HepG2 (cell line): ENCODE results near the gene CPNE4. TPM values are rescaled to one million over a fixed set of nuclear protein-coding genes. Genes with fewer than 3 reads are reported as not detected.

Source experiments
- ATAC-seq: fragments of 200-7000 bp; cut with Tn5 transposase; 3 replicates; pipeline ENCODE4 v1.9.1; 2020; ENCODE audit warnings: mild to moderate bottlenecking, moderate library complexity
- BruUV-seq: library from RNA; stranded (reverse); fragments of 400-500 nt; replicated peaks from 2 replicates; lab custom pipeline; 2021; lab: Mats Ljungman, UMichigan
- CTCF ChIA-PET: fragments of 300-600 bp; formaldehyde crosslinking; extraction: SDS; loops from one replicate; lab custom pipeline; 2021; ENCODE audit warnings: low total read pairs, inconsistent platforms, low intra/inter-chr PET ratio; lab: Yijun Ruan, JAX
- POLR2A ChIA-PET: fragments of 350-600 bp; sonication (Branson Sonifier 250); formaldehyde crosslinking; loops from one replicate; lab custom pipeline; 2020; ENCODE audit warnings: antibody characterized with exemption, inconsistent platforms; lab: Yijun Ruan, JAX
- DNase-seq: peaks from one replicate; pipeline ENCODE4 v3.0.0-alpha.2; 2015; ENCODE audit warnings: low spot score
- FAIRE-seq: peaks from 3 replicates; lab custom pipeline; 2011; peaks lifted over from hg19 to GRCh38; lab: Jason Lieb, UNC
- H2AFZ ChIP-seq: one replicate; pipeline ENCODE4 v1.6.1; 2011; ENCODE audit warnings: low read length, inconsistent platforms
- H3K27ac ChIP-seq: fragments of 300-600 bp; 3 replicates; pipeline ENCODE4 v1.8.0; 2011; ENCODE audit warnings: mixed run types, mild to moderate bottlenecking, mixed read lengths, low read length, inconsistent platforms; ENCODE audit not compliant: insufficient read depth; ENCODE audit errors: extremely low read length
- H3K27me3 ChIP-seq, 2 experiments: fragments of 200-600 bp in 1 of 2; 2 replicates in 1 of 2; 3 replicates in 1 of 2; pipeline versions ENCODE4 v1.6.0 to v1.8.0; 2011; ENCODE audit warnings: low read length in 2 of 2, mild to moderate bottlenecking in 2 of 2, moderate library complexity in 2 of 2, inconsistent platforms in 1 of 2; ENCODE audit not compliant: insufficient read depth in 2 of 2, control insufficient read depth in 1 of 2
- H3K36me3 ChIP-seq, 2 experiments: fragments of 200-600 bp in 1 of 2; replicated peaks in 1 of 2; 2 replicates in 1 of 2; 3 replicates in 1 of 2; pipeline versions ENCODE4 v1.5.1 to v1.8.0; 2011; ENCODE audit warnings: low read length in 2 of 2, inconsistent platforms in 1 of 2; ENCODE audit not compliant: insufficient read depth in 2 of 2, control insufficient read depth in 1 of 2
- H3K4me1 ChIP-seq: 2 replicates; pipeline ENCODE4 v1.5.1; 2012; ENCODE audit warnings: low read length, inconsistent platforms; ENCODE audit not compliant: insufficient read depth
- H3K4me2 ChIP-seq: 2 replicates; pipeline ENCODE4 v1.6.0; 2011; ENCODE audit warnings: low read depth, low read length, inconsistent platforms
- H3K4me3 ChIP-seq, 3 experiments: fragments of 200-600 bp in 1 of 3; sonication (generic), shearing (Covaris generic) in 1 of 3; replicated peaks in 1 of 3; 2 replicates each; pipeline ENCODE4 v1.5.1; 2011 to 2016; ENCODE audit warnings: low read length in 3 of 3, inconsistent platforms in 2 of 3, low read depth in 2 of 3, mild to moderate bottlenecking in 2 of 3, control low read depth in 1 of 3, mixed read lengths in 1 of 3; ENCODE audit not compliant: insufficient read depth in 1 of 3
- H3K79me2 ChIP-seq: one replicate; pipeline ENCODE4 v1.6.1; 2011; ENCODE audit warnings: low read length, inconsistent platforms; ENCODE audit not compliant: insufficient read depth
- H3K9ac ChIP-seq: 2 replicates; pipeline ENCODE4 v1.6.0; 2011; ENCODE audit warnings: mild to moderate bottlenecking, low read depth, low read length, inconsistent platforms; ENCODE audit not compliant: insufficient read depth
- H3K9me3 ChIP-seq: 2 replicates; pipeline ENCODE4 v1.5.1; 2012; ENCODE audit warnings: mild to moderate bottlenecking, low read length
- H4K20me1 ChIP-seq: 2 replicates; pipeline ENCODE4 v1.6.0; 2011; ENCODE audit warnings: inconsistent platforms, mild to moderate bottlenecking, low read length, moderate library complexity; ENCODE audit not compliant: insufficient read depth
- FOXO4 ChIP-seq: sonication (generic); formaldehyde crosslinking; conservative IDR thresholded peaks from 2 replicates; pipeline ENCODE4 v1.8.1; 2023; ENCODE audit warnings: missing genetic modification reagents
- IRF2 ChIP-seq: IDR thresholded peaks from 2 replicates; pipeline ENCODE4 v1.6.1; 2018; ENCODE audit warnings: missing genetic modification reagents, missing compliant biosample characterization
- LCORL ChIP-seq, 2 experiments: fragments of 450-650 bp in 1 of 2; sonication (generic) in 1 of 2; formaldehyde crosslinking in 1 of 2; IDR thresholded peaks; 2 replicates each; pipeline versions ENCODE4 v1.5.0 to v1.6.1; 2017 to 2020; ENCODE audit warnings: antibody characterized with exemption in 1 of 2, missing genetic modification reagents in 1 of 2
- NR2F2 ChIP-seq: IDR thresholded peaks from 2 replicates; pipeline ENCODE4 v1.6.1; 2012; ENCODE audit warnings: low read depth, inconsistent platforms, borderline replicate concordance
- PHF20 ChIP-seq: sonication (generic); formaldehyde crosslinking; IDR thresholded peaks from 2 replicates; pipeline ENCODE4 v1.5.0; 2020; ENCODE audit warnings: mild to moderate bottlenecking, missing genetic modification reagents
- THAP11 ChIP-seq: IDR thresholded peaks from 2 replicates; pipeline ENCODE4 v1.6.1; 2016; ENCODE audit warnings: missing biosample characterization, missing genetic modification reagents
- ZBTB44 ChIP-seq: sonication (generic); formaldehyde crosslinking; IDR thresholded peaks from 2 replicates; pipeline ENCODE4 v1.4.0; 2020; ENCODE audit warnings: missing genetic modification reagents
- ZNF138 ChIP-seq: sonication (generic); formaldehyde crosslinking; IDR thresholded peaks from 2 replicates; pipeline ENCODE4 v1.5.0; 2020; ENCODE audit warnings: mild to moderate bottlenecking, low read depth, missing genetic modification reagents
- ZNF513 ChIP-seq: sonication (generic); formaldehyde crosslinking; conservative IDR thresholded peaks from 2 replicates; pipeline ENCODE4 v1.5.0; 2020; ENCODE audit warnings: missing genetic modification reagents
- ZNF746 ChIP-seq: sonication (generic); formaldehyde crosslinking; IDR thresholded peaks from 2 replicates; pipeline ENCODE4 v1.8.0; 2022; ENCODE audit warnings: mild to moderate bottlenecking, missing genetic modification reagents
- ZNF784 ChIP-seq: sonication (generic); formaldehyde crosslinking; IDR thresholded peaks from 2 replicates; pipeline ENCODE4 v1.5.1; 2020; ENCODE audit warnings: missing genetic modification reagents, mild to moderate bottlenecking, borderline replicate concordance
- WGBS: methylation state at CpG from one replicate; pipeline ENCODE4 v1.1.6; 2017; ENCODE audit warnings: low lambda C conversion rate; 5-methylcytosine and 5-hydroxymethylcytosine counted together
- in situ Hi-C: cut with HindIII; loops from 2 replicates; pipeline ENCODE4 v1.10.0; 2017; ENCODE audit warnings: low pct_unique_long_range_greater_than_20kb; ENCODE audit not compliant: extremely low pct_ligation_motif_present
- intact Hi-C: fragments of 100-400 bp; cut with micrococcal nuclease; formaldehyde crosslinking; loops from one replicate; pipeline ENCODE4 v1.10.0; 2022; ENCODE audit not compliant: unreplicated experiment
- polyA plus RNA-seq, 8 experiments: library from polyadenylated mRNA; depleted of rRNA in 3 of 8; stranded (reverse) in 7 of 8; unstranded in 1 of 8; fragments of >200 nt; fragmentation: Illumina TruSeq in 4 of 8; extraction: Trizol in 4 of 8; gene quantifications; 2 replicates each; pipeline versions ENCODE4 v1.2.1 to v1.2.3, GENCODE V29; 2011 to 2016; ENCODE audit warnings: low read depth in 4 of 8, missing spikeins in 1 of 8, mixed read lengths in 1 of 8; ENCODE audit not compliant: insufficient read depth in 1 of 8
- total RNA-seq, 5 experiments: library from RNA; depleted of rRNA; stranded (reverse); fragments of >200 nt; fragmentation: Illumina TruSeq; extraction: Trizol; gene quantifications; 2 replicates each; pipeline ENCODE4 v1.2.3, GENCODE V29; 2016; ENCODE audit warnings: low read depth in 1 of 5

The CPNE4 gene
- total and polyA plus RNA-seq, 2 of the 13 experiments (the other 11 are each of a cell fraction or from before 2014, with no cell fraction given), result not detected

GRCh38 chr3:131708241-131708640, 326.6 kb downstream of the CPNE4 start:
- no peaks in the 10 kb centered on the region for H3K27me3 ChIP-seq
- no peaks in the 10 kb centered on the region for H3K4me1 ChIP-seq
- DNase-seq, result no peak
- no peak overlapping the region for H2AFZ ChIP-seq
- no peaks in the 10 kb centered on the region for H3K79me2 ChIP-seq
- no TSS peak for BruUV-seq
- no peak overlapping the region for H3K4me2 ChIP-seq
- H4K20me1 ChIP-seq, result no peaks in the 10 kb centered on the region
- TF ChIP-seq ZBTB44 (CRISPR knock-in tag), result no peak
- TF ChIP-seq ZNF746, result no peak
- no peak for TF ChIP-seq ZNF138 (CRISPR knock-in tag)
- POLR2A ChIA-PET, result no interaction called here
- no peaks in the 10 kb centered on the region for H3K36me3 ChIP-seq
- no peak for ATAC-seq
- CTCF ChIA-PET, result no interaction called here
- H3K9me3 ChIP-seq, result no peaks in the 10 kb centered on the region
- FAIRE-seq, result no peak
- no peak overlapping the region for H3K27ac ChIP-seq
- intact Hi-C loops, result no loop called here
- no peak overlapping the region for H3K9ac ChIP-seq
- in situ Hi-C loops, result no loop called here
- no peak overlapping the region for H3K4me3 ChIP-seq

- POLR2A ChIA-PET, result no interaction called here
- H3K79me2 ChIP-seq, result no peaks in the 10 kb centered on the region
- H3K27me3 ChIP-seq, result no peaks in the 10 kb centered on the region
- CTCF ChIA-PET, result no interaction called here
- ATAC-seq (no peak), DNase-seq (no peak), FAIRE-seq (no peak)
- no peak overlapping the region for H3K9ac ChIP-seq
- intact Hi-C loops (no loop called here), in situ Hi-C loops (no loop called here)
- H4K20me1 ChIP-seq, result no peaks in the 10 kb centered on the region
- no peaks in the 10 kb centered on the region for H3K4me1 ChIP-seq
- BruUV-seq, result no TSS peak
- H3K4me2 ChIP-seq, result no peak overlapping the region
- H2AFZ ChIP-seq, result no peak overlapping the region
- H3K27ac ChIP-seq, result no peak overlapping the region
- no peak overlapping the region for H3K4me3 ChIP-seq
- no peaks in the 10 kb centered on the region for H3K36me3 ChIP-seq
- 0% methylated on average over 3 of the region's 3 CpGs for WGBS
- no peaks in the 10 kb centered on the region for H3K9me3 ChIP-seq
- TF ChIP-seq PHF20 (CRISPR knock-in tag) (no peak), ZNF784 (CRISPR knock-in tag) (no peak), ZNF513 (CRISPR knock-in tag) (no peak), THAP11 (no peak), IRF2 (CRISPR knock-in tag) (no peak), LCORL (IDR thresholded peaks at IDR 0.05) (no peak), LCORL (CRISPR knock-in tag; IDR thresholded peaks at IDR 0.05) (no peak), NR2F2 (no peak), FOXO4 (CRISPR knock-in tag) (no peak)
Measured at GRCh38 chr3:131705558-131706051, 329.2 kb downstream of the CPNE4 start.
